Right lobe of liver (tissue), 6 donors: ENCODE results near the gene ZFP62. TPM values are rescaled to one million over a fixed set of nuclear protein-coding genes. Genes with fewer than 3 reads are reported as not detected.

Source experiments
- ATAC-seq, 4 donors: fragments of 200-7000 bp; cut with Tn5 transposase; one replicate each; pipeline ENCODE4 v1.9.1; 2020; ENCODE audit warnings: mild to moderate bottlenecking in 4 of 4, moderate library complexity in 4 of 4
- DNase-seq, 3 donors: peaks; one replicate each; pipeline ENCODE4 v3.0.0-alpha.2; 2020
- H3K27ac ChIP-seq, 3 donors: fragments of 200-600 bp; one replicate each; pipeline ENCODE4 v1.8.0; 2022
- H3K27me3 ChIP-seq, 2 donors: fragments of 200-600 bp; one replicate each; pipeline ENCODE4 v1.8.0; 2022
- H3K36me3 ChIP-seq, 4 donors: fragments of 200-600 bp; sonication (generic) in 1 of 4; one replicate each; pipeline versions ENCODE4 v1.5.1 to v1.8.0; 2017 to 2022; ENCODE audit warnings: control low read depth in 1 of 4
- H3K4me1 ChIP-seq, 4 donors: fragments of 200-600 bp; sonication (generic) in 1 of 4; one replicate each; pipeline versions ENCODE4 v1.5.1 to v1.8.0; 2017 to 2022; ENCODE audit warnings: control low read depth in 1 of 4
- H3K4me3 ChIP-seq, 3 donors: fragments of 200-600 bp; one replicate each; pipeline ENCODE4 v1.8.0; 2022
- H3K9me3 ChIP-seq, 4 donors: fragments of 200-600 bp; sonication (generic) in 1 of 4; one replicate each; pipeline versions ENCODE4 v1.5.1 to v1.8.0; 2017 to 2022; ENCODE audit warnings: control low read depth in 1 of 4
- POLR2A ChIP-seq: fragments of 450-650 bp; IDR thresholded peaks from one replicate; pipeline ENCODE4 v1.6.1; 2017; ENCODE audit warnings: antibody characterized with exemption, mild to moderate bottlenecking
- WGBS: methylation state at CpG from one replicate; pipeline ENCODE4 v1.1.6; 2018; ENCODE audit warnings: low coverage, low lambda C conversion rate; ENCODE audit not compliant: insufficient coverage; ENCODE audit errors: missing lambda C conversion rate; 5-methylcytosine and 5-hydroxymethylcytosine counted together
- intact Hi-C, 2 donors: fragments of 100-400 bp; cut with DNase I; formaldehyde crosslinking; loops; one replicate each; pipeline versions ENCODE4 v1.11.2 to v1.14.1; 2022
- total RNA-seq, 6 experiments: library from RNA; depleted of rRNA in 2 of 6; stranded (reverse); fragments of >200 nt in 2 of 6; fragmentation: NEBNext Ultra II Directional in 3 of 6; extraction: Animal tissue kit (Norgen Biotek cat#: 25700) in 3 of 6; gene quantifications; one replicate each; pipeline versions ENCODE4 v1.1.0 to v1.2.4, GENCODE V29; 2016 to 2023
- TF ChIP-seq, protein P1 (sequence below), 4 donors: fragments of 200-600 bp in 3 of 4; fragments of 450-650 bp in 1 of 4; IDR thresholded peaks; one replicate each; pipeline versions ENCODE4 v1.5.1 to v1.8.0; 2016 to 2022; ENCODE audit warnings: antibody characterized with exemption in 4 of 4, mild to moderate bottlenecking in 2 of 4
- donor health status: DM: no; HTN: yes; CAD: no.
- donor health status: DM: no; HTN: no; CAD: no.
- donor health status: DM: no; HTN: no; CAD: no.
- donor health status: DM: no; HTN: yes; CAD: no.
- donor health status: DM: no; HTN: yes; CAD: no.

The ZFP62 gene
- total RNA-seq, 6 experiments from 2014 or later: 3.6 to 9.0 (median 6.0) TPM

DNA sequence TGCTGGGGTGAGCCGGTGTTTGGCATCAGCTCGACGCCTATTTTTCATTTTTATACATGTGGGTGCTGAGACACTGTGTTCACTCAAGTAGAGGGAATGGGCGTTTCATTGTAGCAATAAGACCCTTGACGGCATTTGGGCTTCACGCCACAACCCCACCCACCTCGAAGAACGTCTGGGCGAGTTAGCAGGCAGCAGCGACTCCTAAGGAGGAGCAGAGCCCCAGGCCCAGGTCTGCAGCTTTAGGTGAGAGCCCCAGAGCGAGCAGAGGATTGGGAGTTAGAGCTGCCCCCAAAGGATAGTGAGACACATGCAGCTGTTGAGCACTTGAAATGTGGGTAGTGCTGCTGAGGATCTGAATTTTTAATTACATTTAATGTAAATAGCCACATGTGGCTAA is 1.6 kb upstream of the ZFP62 start:
- H3K9me3 ChIP-seq: no peaks in the 10 kb centered on the region
- ATAC-seq (no peak), DNase-seq (no peak)
- TF ChIP-seq, protein P1, sequence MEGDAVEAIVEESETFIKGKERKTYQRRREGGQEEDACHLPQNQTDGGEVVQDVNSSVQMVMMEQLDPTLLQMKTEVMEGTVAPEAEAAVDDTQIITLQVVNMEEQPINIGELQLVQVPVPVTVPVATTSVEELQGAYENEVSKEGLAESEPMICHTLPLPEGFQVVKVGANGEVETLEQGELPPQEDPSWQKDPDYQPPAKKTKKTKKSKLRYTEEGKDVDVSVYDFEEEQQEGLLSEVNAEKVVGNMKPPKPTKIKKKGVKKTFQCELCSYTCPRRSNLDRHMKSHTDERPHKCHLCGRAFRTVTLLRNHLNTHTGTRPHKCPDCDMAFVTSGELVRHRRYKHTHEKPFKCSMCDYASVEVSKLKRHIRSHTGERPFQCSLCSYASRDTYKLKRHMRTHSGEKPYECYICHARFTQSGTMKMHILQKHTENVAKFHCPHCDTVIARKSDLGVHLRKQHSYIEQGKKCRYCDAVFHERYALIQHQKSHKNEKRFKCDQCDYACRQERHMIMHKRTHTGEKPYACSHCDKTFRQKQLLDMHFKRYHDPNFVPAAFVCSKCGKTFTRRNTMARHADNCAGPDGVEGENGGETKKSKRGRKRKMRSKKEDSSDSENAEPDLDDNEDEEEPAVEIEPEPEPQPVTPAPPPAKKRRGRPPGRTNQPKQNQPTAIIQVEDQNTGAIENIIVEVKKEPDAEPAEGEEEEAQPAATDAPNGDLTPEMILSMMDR (IDR thresholded peaks at IDR 0.05): no peak
- TF ChIP-seq POLR2A: no peak
- no peaks in the 10 kb centered on the region for H3K36me3 ChIP-seq
- 76% methylated on average over 9 of the region's 11 CpGs for WGBS
- H3K27ac ChIP-seq: no peak overlapping the region
- H3K4me1 ChIP-seq: peaks cover 0 to 8% (median 0%) of the 10 kb centered on the region in 4 donors
- H3K27me3 ChIP-seq: no peaks in the 10 kb centered on the region
- intact Hi-C loops: no loop called here
- H3K4me3 ChIP-seq: no peak overlapping the region

DNA sequence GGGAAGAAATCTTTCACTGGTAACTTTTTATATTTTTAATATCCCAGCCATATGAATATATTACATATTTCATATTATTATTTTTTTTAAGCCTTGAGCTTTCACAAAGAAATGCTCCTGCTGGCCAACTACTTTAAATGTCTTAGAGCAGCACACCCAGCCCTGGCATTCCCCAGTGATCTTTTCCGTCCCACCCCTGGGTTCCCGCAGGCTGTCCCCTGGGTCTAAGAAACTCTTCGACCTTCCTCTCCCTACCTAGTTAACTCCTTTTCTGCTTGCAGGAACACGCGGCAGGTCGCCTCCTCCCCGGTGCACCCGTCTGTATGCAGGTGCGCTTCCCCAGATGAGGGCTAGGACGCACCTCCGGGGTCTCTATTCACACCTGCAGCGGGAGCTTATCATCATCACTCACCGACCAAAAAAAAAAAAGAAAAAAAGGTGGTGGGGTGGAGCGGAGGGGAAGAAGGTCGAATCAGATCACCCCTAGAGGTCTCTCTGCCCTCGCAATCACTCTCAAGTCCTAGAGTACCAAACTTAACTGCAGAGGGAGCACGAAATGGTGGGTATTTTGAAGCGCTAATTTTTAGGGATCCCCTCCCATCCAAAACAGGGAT is 696 bp downstream of the ZFP62 start:
- intact Hi-C loops: no loop called here
- H3K4me1 ChIP-seq: peaks cover 0 to 8% (median 0%) of the 10 kb centered on the region in 4 donors
- ATAC-seq (peak; percentile 52 to 70 (median 64)), DNase-seq (peak in 1 of 3 donors; percentile 28)
- no peak for TF ChIP-seq POLR2A
- TF ChIP-seq, protein P1 (IDR thresholded peaks at IDR 0.05): peak in 2 of 4 donors; percentile 8 to 24
- peak overlapping the region; percentile 85 to 91 (median 89) for H3K4me3 ChIP-seq
- peaks cover 0 to 5% (median 0%) of the 10 kb centered on the region in 4 donors for H3K36me3 ChIP-seq
- H3K27ac ChIP-seq: peak overlapping the region; percentile 76 to 92 (median 81)
- no peaks in the 10 kb centered on the region for H3K9me3 ChIP-seq
- no peaks in the 10 kb centered on the region for H3K27me3 ChIP-seq
- 0% methylated on average over 16 of the region's 18 CpGs for WGBS

DNA sequence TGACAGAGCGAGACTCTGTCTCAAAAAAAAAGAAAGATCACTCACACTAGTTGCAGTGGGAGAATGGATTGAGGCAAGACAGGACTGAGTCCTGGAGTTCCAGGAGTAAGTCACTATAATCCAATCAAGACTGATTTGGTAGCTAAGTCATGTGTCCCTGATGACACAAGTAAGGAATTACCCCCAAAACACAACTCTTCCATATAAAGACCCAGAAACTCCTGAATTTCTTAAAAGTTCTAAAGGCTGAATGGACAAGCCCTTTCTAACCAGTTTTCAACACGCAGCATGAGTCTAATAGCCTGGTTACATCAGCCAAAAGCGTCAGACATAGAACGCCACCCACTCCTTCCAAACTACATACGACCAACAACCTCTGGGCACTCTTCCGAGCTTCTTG is 2.5 kb downstream of the ZFP62 start:
- Histone ChIP-seq H3K27ac (no peak overlapping the region), H3K9me3 (no peaks in the 10 kb centered on the region), H3K27me3 (no peaks in the 10 kb centered on the region), H3K4me1 (peaks cover 0 to 8% (median 0%) of the 10 kb centered on the region in 4 donors), H3K4me3 (no peak overlapping the region), H3K36me3 (peaks cover 0 to 5% (median 0%) of the 10 kb centered on the region in 4 donors)
- intact Hi-C loops: loop anchor here (5.0 to 10.0 kb wide), 2 partner anchors 71 to 296 kb away; no protein-coding TSS in a partner anchor
- no peak for TF ChIP-seq POLR2A
- TF ChIP-seq, protein P1 (IDR thresholded peaks at IDR 0.05): no peak
- WGBS: 91% methylated on average over 6 of the region's 6 CpGs
- DNase-seq (no peak), ATAC-seq (no peak)

DNA sequence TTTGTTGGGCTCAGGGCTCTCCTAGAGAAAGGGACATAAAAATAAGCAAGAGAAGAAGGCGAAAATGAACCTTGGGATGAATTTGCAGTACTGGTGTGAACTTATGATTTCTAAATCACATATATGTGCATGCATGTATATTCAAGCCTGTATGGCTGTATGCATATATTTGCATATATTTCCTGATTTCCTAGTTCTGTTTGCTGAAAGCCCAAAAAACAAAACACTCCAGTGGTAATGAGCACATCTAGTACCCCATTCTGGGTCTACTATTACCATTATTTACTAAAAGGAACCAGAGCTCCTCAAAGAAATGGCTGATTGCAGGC is 7.3 kb downstream of the ZFP62 start:
- DNase-seq (no peak), ATAC-seq (no peak)
- no peak for TF ChIP-seq POLR2A
- TF ChIP-seq, protein P1 (IDR thresholded peaks at IDR 0.05): no peak
- Histone ChIP-seq H3K9me3 (peaks cover 0 to 14% (median 5%) of the 10 kb centered on the region in 4 donors), H3K36me3 (peaks cover 0 to 19% (median 16%) of the 10 kb centered on the region in 4 donors), H3K4me1 (no peaks in the 10 kb centered on the region), H3K4me3 (no peak overlapping the region), H3K27ac (no peak overlapping the region), H3K27me3 (no peaks in the 10 kb centered on the region)
- WGBS: 100% methylated on average over 1 of the region's 1 CpG
- intact Hi-C loops: loop anchor here in 1 of 2 donors (10.0 kb wide), 1 partner anchor 301 kb away; no protein-coding TSS in a partner anchor
